NOMO-1 treated with DMSO at 0.1 percent for 48 hours (cell line): ENCODE results near the gene VWCE.

Experiments
- DNase-seq: peaks from one replicate; lab custom pipeline; 2025; ENCODE audit not compliant: unreplicated experiment; lab: John Stamatoyannopoulos, UW

VWCE gene

GRCh38 chr11:61294717-61295595 is at the start of gene VWCE:
TSS of gene VWCE (minus strand) at chr11:61295316. CDS start at chr11:61295037, 279 bp downstream.
- peak; percentile 38 for DNase-seq

GRCh38 chr11:61343792-61344745 is 49.0 kb upstream of the VWCE start:
- no peak for DNase-seq

- no peak for DNase-seq
Observed at GRCh38 chr11:61342207-61342803, 47.2 kb upstream of the VWCE start.

- DNase-seq = no peak
Observed at GRCh38 chr11:61341706-61342105, 46.6 kb upstream of the VWCE start.

- no peak for DNase-seq
Observed at GRCh38 chr11:61340979-61341378, 45.9 kb upstream of the VWCE start.

GRCh38 chr11:61339490-61339878 is 44.4 kb upstream of the VWCE start:
- no peak for DNase-seq

- DNase-seq = no peak
Observed at GRCh38 chr11:61338783-61339489, 43.8 kb upstream of the VWCE start.

- no peak for DNase-seq
Observed at GRCh38 chr11:61337706-61338470, 42.8 kb upstream of the VWCE start.

- DNase-seq = peak; percentile 70
Observed at GRCh38 chr11:61336171-61336935, 41.2 kb upstream of the VWCE start.

- DNase-seq = no peak
Observed at GRCh38 chr11:61335355-61335710, 40.2 kb upstream of the VWCE start.

GRCh38 chr11:61334434-61335354 is 39.6 kb upstream of the VWCE start:
- no peak for DNase-seq

- DNase-seq = no peak
Observed at GRCh38 chr11:61333550-61334433, 38.7 kb upstream of the VWCE start.

- peak; percentile 89 for DNase-seq
Observed at GRCh38 chr11:61332797-61333549, 37.9 kb upstream of the VWCE start, which contains the start of the genes DDB1 and TKFC. TSS of gene DDB1 (minus strand) at chr11:61333105. CDS start at chr11:61332968, 137 bp downstream. TSS of gene TKFC (plus strand) at chr11:61333228. CDS start at chr11:61334729, 1,501 bp downstream.

- DNase-seq = no peak
Observed at GRCh38 chr11:61332281-61332796, 37.2 kb upstream of the VWCE start.

- peak; percentile 69 for DNase-seq
Observed at GRCh38 chr11:61331651-61332050, 36.5 kb upstream of the VWCE start.

- no peak for DNase-seq
Observed at GRCh38 chr11:61329871-61330270, 34.8 kb upstream of the VWCE start.
